ENCODE data around the gene FOXS1.
A peak's percentile ranks its signal among the peaks of the same experiment; 100 is the strongest.
"Not testable (repeated sequence)": the region's sequence is repeated elsewhere in the genome, so short reads cannot be mapped to it uniquely, and the experiment has no call there.

Gene FOXS1

DNA sequence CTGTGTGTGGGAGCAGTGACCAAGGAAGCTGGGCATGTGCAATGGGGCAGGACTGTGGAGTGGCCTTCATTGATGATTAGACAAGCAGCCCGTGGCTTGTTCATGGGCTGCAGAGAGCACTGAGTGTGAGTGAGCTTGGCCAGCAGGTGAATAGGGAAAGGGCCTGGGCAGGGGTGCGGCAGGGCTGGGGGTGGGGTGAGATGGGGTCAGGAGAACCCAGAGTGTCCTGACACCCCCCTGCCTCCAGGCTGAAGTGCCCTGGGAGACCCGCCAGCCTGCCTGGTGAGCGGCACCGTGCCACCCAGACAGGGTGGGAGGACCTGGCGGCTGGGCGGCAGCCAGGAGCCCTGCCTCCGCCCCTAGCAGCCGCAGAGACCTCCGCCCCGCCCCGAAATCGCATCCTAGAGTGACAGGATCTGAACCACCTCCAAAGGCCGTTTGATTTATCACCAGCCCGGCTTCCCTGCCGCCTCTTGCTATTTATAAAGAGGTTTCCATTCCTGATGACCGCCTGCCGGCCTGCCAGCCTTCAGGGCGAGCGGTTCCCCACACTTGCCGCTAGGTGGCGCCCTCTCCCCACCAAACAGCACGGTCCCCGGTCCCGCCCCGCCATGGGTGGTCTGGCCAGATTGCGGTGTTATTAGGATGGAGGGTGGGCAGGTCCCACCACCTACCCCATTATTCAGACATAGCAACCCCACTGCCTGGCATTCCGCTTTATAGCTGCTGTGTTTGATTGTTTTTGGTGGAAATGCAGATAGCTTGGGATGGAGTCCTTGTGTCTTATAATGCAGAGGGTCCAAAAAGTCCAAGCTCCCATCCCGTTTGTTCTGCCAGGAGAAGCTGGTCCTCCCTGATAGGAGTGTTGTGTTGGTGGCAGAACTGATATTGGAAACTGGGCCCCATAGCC is 22.7 kb downstream of the FOXS1 start:
- ATAC-seq (replicated peaks; ENCODE audit: extremely low read depth, poor library complexity, severe bottlenecking) (peak; percentile 86), DNase-seq (ENCODE audit: low spot score in 2 of 2) (peak; percentile 57 to 79)
- Mint-ChIP-seq H3K36me3 (ENCODE audit: insufficient read depth) (peaks cover 1% of the 10 kb centered on the region), H3K27me3 (no peaks in the 10 kb centered on the region), H3K4me1 (no peaks in the 10 kb centered on the region), H3K4me3 (no peak overlapping the region), H3K27ac (ENCODE audit: low read depth) (no peak overlapping the region), H3K9me3 (no peaks in the 10 kb centered on the region)

DNA sequence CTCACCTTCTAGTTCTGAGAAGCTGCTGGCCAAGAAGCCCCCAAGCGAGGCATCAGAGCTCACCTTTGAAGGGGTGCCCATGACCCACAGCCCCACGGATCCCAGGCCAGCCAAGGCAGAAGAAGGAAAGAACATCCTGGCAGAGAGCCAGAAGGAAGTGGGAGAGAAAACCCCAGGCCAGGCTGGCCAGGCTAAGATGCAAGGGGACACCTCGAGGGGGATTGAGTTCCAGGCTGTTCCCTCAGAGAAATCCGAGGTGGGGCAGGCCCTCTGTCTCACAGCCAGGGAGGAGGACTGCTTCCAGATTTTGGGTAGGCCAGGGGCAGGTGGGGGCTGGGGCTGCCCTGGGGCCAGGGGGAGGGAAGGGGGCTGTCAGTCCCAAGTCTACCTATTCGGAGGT is 24.0 kb downstream of the FOXS1 start:
- Mint-ChIP-seq H3K9me3 (no peaks in the 10 kb centered on the region), H3K27ac (ENCODE audit: low read depth) (no peak overlapping the region)

DNA sequence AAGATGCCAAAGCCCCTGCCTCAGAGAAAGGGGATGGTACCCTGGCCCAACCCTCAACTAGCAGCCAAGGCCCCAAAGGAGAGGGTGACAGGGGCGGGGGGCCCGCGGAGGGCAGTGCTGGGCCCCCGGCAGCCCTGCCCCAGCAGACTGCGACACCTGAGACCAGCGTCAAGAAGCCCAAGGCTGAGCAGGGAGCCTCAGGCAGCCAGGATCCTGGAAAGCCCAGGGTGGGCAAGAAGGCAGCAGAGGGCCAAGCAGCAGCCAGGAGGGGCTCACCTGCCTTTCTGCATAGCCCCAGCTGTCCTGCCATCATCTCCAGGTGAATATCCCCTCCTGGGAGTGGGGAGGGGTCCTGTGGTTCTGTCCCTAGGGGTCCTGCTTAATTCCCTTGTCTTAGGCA is 25.2 kb downstream of the FOXS1 start:
- Mint-ChIP-seq H3K4me3 (no peak overlapping the region), H3K36me3 (ENCODE audit: insufficient read depth) (peaks cover 1% of the 10 kb centered on the region), H3K9me3 (no peaks in the 10 kb centered on the region), H3K4me1 (no peaks in the 10 kb centered on the region), H3K27ac (ENCODE audit: low read depth) (no peak overlapping the region), H3K27me3 (no peaks in the 10 kb centered on the region)
- ATAC-seq (replicated peaks; ENCODE audit: extremely low read depth, poor library complexity, severe bottlenecking): no peak
- DNase-seq (ENCODE audit: low spot score in 2 of 2): no peak

More for the DNA sequence above, 24.0 kb downstream of the FOXS1 start:
- no peaks in the 10 kb centered on the region for H3K4me1 Mint-ChIP-seq
- DNase-seq (ENCODE audit: low spot score in 2 of 2) (no peak), ATAC-seq (replicated peaks; ENCODE audit: extremely low read depth, poor library complexity, severe bottlenecking) (no peak)
- H3K4me3 Mint-ChIP-seq: no peak overlapping the region
- H3K27me3 Mint-ChIP-seq: no peaks in the 10 kb centered on the region
- peaks cover 1% of the 10 kb centered on the region for H3K36me3 Mint-ChIP-seq (ENCODE audit: insufficient read depth)

DNA sequence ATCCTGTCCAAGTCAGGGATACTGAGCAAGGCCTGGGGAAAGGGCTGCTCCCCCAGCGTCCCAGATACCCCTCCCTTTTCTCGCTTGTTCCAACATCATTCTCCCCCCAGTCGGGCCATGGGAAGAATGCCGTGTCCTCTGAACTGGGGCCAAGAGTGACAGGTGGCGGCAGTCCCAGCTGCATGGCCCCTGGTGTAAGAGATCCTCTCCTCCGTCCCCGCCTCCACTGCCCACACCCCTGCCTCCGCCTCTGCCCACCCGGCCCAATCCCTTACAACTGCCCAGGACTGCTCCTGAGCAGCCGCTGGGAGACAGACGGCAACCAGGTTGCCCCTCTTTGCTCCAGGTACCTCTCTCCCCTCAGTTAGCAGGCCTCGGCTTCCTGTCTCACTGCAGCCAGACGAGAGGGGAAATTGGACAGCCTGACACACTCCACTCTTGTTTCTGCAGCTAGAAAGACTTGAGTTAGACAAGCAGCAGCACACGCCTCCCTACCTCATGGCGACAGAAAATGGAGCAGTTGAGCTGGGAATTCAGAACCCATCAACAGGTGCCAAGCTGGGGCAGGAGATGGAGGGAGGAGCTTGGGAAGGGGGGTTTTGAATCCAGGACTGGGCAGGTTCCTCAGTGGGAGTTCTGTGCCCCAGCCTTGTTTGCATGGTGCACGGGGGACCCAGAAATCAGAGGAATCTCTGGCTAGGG is 26.2 kb downstream of the FOXS1 start, which contains the start of gene MYLK2:
Gene MYLK2 (plus strand): TSS at position 274 of the 702 bp plus-strand sequence. CDS start 225 bp downstream, at position 499.
- Mint-ChIP-seq H3K4me1 (no peaks in the 10 kb centered on the region), H3K27ac (ENCODE audit: low read depth) (no peak within 1 kb of the TSS), H3K27me3 (no peaks in the 10 kb centered on the region), H3K4me3 (no peak within 1 kb of the TSS), H3K36me3 (ENCODE audit: insufficient read depth) (peaks cover 1% of the 10 kb centered on the region), H3K9me3 (no peaks in the 10 kb centered on the region)
- no peak for ATAC-seq (replicated peaks; ENCODE audit: extremely low read depth, poor library complexity, severe bottlenecking)
- no peak for DNase-seq (ENCODE audit: low spot score in 2 of 2)

DNA sequence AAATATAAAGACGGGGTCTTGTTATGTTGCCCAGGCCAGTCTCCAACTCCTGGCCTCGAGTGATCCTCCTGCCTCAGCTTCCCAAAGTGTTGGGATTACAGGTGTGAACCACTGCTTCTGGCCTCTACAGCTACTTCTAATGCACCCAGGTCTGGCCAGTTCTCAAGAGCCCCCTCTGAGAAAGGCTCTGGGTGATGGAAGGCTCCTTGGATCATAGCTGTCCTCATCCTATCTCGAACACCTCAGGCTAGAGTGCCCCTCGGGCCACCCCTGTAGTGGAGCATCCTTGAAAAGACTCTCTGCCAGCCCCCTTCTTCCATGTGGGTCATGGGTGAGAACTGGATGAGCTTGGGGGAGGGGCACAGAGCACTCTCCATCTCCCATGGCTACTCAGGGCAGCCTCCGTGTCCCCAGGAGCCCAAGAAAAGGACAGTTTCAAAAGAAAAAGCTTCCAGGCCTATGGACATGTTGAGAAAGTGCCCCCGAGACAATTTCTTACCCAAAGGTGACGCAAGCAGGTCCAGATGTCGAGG is 27.0 kb downstream of the FOXS1 start:
- H3K4me3 Mint-ChIP-seq: no peak overlapping the region
- H3K9me3 Mint-ChIP-seq: no peaks in the 10 kb centered on the region
- ATAC-seq (replicated peaks; ENCODE audit: extremely low read depth, poor library complexity, severe bottlenecking): no peak

DNA sequence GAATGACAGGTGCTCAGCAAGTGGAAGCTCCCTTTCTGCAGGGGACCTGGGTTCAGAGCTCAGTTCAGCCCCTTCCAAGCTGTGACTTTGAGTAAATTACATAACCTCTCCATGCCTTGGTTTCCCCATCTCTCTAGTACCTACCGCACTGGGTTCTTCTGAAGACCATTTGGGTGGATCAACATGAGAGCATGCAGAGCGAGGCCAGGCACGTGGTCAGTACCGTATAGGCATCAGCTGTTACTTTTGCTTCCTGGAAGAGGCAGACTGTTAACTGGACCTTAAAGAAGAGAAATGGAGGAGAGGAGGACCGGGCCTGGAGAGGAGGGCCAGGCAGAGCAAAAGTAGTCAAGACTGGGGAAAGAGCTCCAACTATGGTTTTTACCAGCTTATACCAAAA is 27.9 kb downstream of the FOXS1 start:
- no peaks in the 10 kb centered on the region for H3K27me3 Mint-ChIP-seq
- H3K4me1 Mint-ChIP-seq: no peaks in the 10 kb centered on the region
- no peak overlapping the region for H3K27ac Mint-ChIP-seq (ENCODE audit: low read depth)
- no peak overlapping the region for H3K4me3 Mint-ChIP-seq
- ATAC-seq (replicated peaks; ENCODE audit: extremely low read depth, poor library complexity, severe bottlenecking) (no peak), DNase-seq (ENCODE audit: low spot score in 2 of 2) (no peak)
- H3K9me3 Mint-ChIP-seq: no peaks in the 10 kb centered on the region
- H3K36me3 Mint-ChIP-seq (ENCODE audit: insufficient read depth): no peaks in the 10 kb centered on the region

More for the DNA sequence above, 27.0 kb downstream of the FOXS1 start:
- Mint-ChIP-seq H3K36me3 (ENCODE audit: insufficient read depth) (peaks cover 1% of the 10 kb centered on the region), H3K27ac (ENCODE audit: low read depth) (no peak overlapping the region), H3K4me1 (no peaks in the 10 kb centered on the region), H3K27me3 (no peaks in the 10 kb centered on the region)
- no peak for DNase-seq (ENCODE audit: low spot score in 2 of 2)

DNA sequence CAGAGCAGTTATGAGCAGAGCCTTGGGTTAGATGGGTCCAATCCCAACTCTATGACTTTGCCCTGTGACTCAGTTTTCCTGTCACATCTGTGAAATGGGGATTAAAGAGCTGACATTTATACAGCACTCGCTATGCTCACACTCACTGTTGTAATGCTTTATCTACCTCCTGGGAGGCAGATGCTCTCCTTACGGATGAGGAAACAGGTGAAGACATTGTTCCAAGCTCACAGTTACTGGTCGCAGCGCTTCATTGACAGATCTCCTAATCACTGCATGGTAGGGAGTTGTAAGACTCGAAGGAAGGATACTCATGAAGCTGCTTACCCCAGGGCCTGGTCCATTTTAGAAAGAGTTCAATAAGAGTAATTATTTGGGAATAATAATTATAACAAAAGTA is 29.2 kb downstream of the FOXS1 start:
- Mint-ChIP-seq H3K36me3 (ENCODE audit: insufficient read depth) (no peaks in the 10 kb centered on the region), H3K27ac (ENCODE audit: low read depth) (no peak overlapping the region), H3K4me3 (no peak overlapping the region), H3K4me1 (no peaks in the 10 kb centered on the region), H3K9me3 (no peaks in the 10 kb centered on the region), H3K27me3 (no peaks in the 10 kb centered on the region)
- DNase-seq (ENCODE audit: low spot score in 2 of 2) (no peak), ATAC-seq (replicated peaks; ENCODE audit: extremely low read depth, poor library complexity, severe bottlenecking) (no peak)

DNA sequence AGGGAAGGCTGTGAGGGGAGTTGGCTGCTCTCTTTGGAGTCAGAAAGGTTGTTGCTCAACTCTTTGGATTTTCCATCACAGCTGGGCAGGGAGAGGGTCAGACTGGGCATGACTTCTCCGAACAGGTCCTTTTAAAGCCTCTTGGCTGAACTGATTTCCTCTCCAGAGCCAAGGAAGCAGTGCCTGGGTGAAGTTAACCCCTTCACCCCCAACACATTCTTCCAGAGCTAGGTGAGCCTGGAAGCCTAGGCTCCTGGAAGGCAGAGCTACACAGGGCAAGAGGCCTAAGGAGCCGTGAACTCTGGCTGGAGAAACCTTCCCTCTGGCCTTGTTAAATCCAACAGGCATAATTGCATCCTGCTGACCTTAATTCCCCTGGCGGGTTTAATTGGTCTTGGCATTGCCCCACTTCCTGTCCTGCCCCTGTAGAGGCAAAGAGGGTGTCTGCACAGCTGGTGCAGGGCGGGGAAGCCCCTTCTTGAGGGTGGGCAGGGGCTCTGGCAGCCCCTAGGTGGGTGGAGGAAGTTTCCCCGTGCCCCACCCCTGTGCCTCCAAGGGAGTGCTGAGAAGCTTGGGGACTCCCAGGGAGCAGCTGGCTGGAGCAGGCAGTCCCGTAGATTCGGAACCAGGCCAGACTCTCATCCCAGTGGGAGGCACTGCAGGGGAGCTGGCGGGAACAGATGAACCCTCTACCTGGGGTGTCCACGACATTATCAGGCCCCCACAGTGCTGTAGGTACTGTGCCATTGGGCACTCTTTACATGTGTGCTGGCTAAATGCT is 29.8 kb downstream of the FOXS1 start:
- ATAC-seq (replicated peaks; ENCODE audit: extremely low read depth, poor library complexity, severe bottlenecking): no peak
- H3K4me1 Mint-ChIP-seq: no peaks in the 10 kb centered on the region

DNA sequence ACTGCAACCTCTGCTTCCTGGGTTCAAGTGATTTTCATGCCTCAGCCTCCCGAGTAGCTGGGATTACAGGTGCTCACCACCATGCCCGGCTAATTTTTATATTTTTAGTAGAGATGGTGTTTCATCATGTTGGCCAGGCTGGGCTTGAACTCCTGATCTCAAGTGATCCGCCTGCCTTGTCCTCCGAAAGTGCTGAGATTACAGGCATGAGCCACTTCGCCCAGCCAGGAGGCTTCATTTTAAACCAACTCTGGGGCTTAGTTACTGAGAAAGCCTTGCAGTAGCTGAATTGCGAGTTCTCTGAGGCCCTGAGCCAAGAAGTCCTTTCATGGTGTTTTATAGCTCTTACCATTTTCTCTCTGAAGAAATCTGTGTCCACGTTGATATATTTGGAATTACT is 31.3 kb downstream of the FOXS1 start:
- H3K9me3 Mint-ChIP-seq; DNase-seq (ENCODE audit: low spot score in 2 of 2); H3K4me3 Mint-ChIP-seq; H3K4me1 Mint-ChIP-seq; H3K36me3 Mint-ChIP-seq (ENCODE audit: insufficient read depth); ATAC-seq (replicated peaks; ENCODE audit: extremely low read depth, poor library complexity, severe bottlenecking); H3K27ac Mint-ChIP-seq (ENCODE audit: low read depth); H3K27me3 Mint-ChIP-seq: not testable (repeated sequence)

More for the DNA sequence above, 29.8 kb downstream of the FOXS1 start:
- DNase-seq (ENCODE audit: low spot score in 2 of 2): no peak
- Mint-ChIP-seq H3K4me3 (no peak overlapping the region), H3K36me3 (ENCODE audit: insufficient read depth) (no peaks in the 10 kb centered on the region), H3K27ac (ENCODE audit: low read depth) (no peak overlapping the region), H3K27me3 (no peaks in the 10 kb centered on the region), H3K9me3 (no peaks in the 10 kb centered on the region)

DNA sequence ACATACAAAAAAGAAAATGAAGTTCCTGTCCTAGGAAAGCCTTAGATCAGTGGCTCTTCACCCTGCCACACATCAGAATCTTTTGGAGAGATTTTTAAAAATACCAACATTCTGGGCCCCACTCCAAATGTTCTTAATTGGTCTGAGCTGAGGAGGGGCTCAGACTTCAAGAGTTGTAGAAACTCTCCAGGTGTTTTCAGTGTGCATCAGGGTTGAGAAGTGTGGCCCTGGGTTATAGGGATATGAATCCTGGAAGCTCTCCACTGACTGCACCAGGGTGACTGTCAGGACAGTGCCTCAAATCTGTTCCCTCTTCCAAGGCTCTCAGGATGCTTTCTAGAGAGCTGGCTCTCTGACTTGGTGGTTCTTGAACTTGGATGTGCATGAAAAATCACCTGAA is 31.8 kb downstream of the FOXS1 start:
- no peak for DNase-seq (ENCODE audit: low spot score in 2 of 2)
- Mint-ChIP-seq H3K27ac (ENCODE audit: low read depth) (no peak overlapping the region), H3K4me1 (no peaks in the 10 kb centered on the region), H3K36me3 (ENCODE audit: insufficient read depth) (no peaks in the 10 kb centered on the region), H3K27me3 (no peaks in the 10 kb centered on the region), H3K4me3 (no peak overlapping the region), H3K9me3 (no peaks in the 10 kb centered on the region)
- no peak for ATAC-seq (replicated peaks; ENCODE audit: extremely low read depth, poor library complexity, severe bottlenecking)

DNA sequence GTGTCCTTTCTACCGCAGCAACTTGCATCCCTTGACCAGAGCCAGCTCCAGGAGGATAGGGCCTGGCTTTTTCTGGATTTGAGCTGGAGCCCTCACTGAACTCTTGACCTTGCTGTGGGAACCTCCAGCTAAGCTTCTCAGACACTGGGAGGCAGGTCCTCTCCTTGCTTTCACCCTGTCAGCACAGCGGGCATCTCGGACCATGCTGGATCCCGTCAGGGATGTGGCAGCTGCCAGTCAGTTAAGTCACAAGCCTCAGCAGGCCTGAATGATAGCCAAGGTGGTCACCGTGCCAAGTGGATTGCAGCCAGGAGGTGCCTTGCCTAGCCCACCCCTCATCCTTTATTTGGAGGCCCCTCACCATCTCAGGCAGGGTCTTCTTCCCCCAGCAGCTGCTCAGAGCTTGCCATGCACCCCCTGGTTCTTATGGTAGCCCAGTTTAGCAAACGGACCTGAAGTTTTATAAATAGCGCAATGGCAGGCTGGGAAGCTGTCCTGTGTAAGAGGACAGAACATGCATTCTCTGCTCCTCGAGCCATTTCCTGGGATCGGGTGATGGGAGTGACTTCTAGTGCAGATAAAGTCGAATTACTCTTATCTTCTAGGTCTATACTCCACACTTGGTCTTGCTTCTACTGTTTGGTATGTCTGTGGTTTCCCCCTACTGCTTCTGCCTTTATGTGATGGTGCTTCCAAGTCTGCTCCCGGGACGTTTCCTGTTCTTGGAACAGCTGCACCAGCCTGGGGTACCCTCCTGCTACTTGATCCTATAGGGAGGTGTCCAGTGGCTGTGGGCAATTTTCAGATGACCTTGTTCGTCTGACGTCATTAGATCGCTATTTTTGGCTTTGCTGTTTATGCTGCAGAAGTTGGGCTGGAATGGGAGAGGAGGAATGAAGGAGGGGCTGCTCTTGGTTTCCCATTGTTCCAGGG is 33.3 kb downstream of the FOXS1 start:
- Mint-ChIP-seq H3K4me1 (no peaks in the 10 kb centered on the region), H3K9me3 (no peaks in the 10 kb centered on the region), H3K27ac (ENCODE audit: low read depth) (no peak overlapping the region), H3K27me3 (no peaks in the 10 kb centered on the region), H3K4me3 (no peak overlapping the region), H3K36me3 (ENCODE audit: insufficient read depth) (peaks cover 1% of the 10 kb centered on the region)
- DNase-seq (ENCODE audit: low spot score in 2 of 2) (no peak), ATAC-seq (replicated peaks; ENCODE audit: extremely low read depth, poor library complexity, severe bottlenecking) (no peak)

Data from central memory CD8-positive, alpha-beta T cell (primary cell).